Hematopoietic multipotent progenitor cell (in vitro differentiated cells): ENCODE results near the gene UROC1. TPM values are rescaled to one million over a fixed set of nuclear protein-coding genes. Genes with fewer than 3 reads are reported as not detected.

Experiments used
- DNase-seq, 3 donors: peaks; one replicate each; pipeline ENCODE4 v3.0.0-alpha.2; 2011 to 2015; ENCODE audit warnings: low read depth in 2 of 3, low spot score in 2 of 3
- total RNA-seq: library from RNA; depleted of rRNA; stranded (reverse); fragments of >200 nt; gene quantifications from one replicate; pipeline ENCODE4 v1.2.3, GENCODE V29; 2012

The UROC1 gene
- total RNA-seq, 1 donor: under 0.01 TPM

GRCh38 chr3:126497956-126498355 is 19.6 kb downstream of the UROC1 start:
- no peak for DNase-seq

- peak in 1 of 3 donors; percentile 53 for DNase-seq
Measured at GRCh38 chr3:126496894-126497850, 20.4 kb downstream of the UROC1 start.

- DNase-seq: no peak
Measured at GRCh38 chr3:126495786-126496185, 21.8 kb downstream of the UROC1 start.

GRCh38 chr3:126494970-126495230 is 22.7 kb downstream of the UROC1 start:
- DNase-seq: no peak

GRCh38 chr3:126494204-126494969 is 23.2 kb downstream of the UROC1 start:
- no peak for DNase-seq

GRCh38 chr3:126493739-126494138 is 23.8 kb downstream of the UROC1 start:
- DNase-seq: peak in 2 of 3 donors; percentile 26 to 60

- no peak for DNase-seq
Measured at GRCh38 chr3:126493051-126493450, 24.5 kb downstream of the UROC1 start.

- DNase-seq: no peak
Measured at GRCh38 chr3:126491221-126492013, 26.2 kb downstream of the UROC1 start.

- DNase-seq: no peak
Measured at GRCh38 chr3:126490619-126491018, 27.0 kb downstream of the UROC1 start.

- DNase-seq: no peak
Measured at GRCh38 chr3:126488886-126489569, 28.5 kb downstream of the UROC1 start.

- no peak for DNase-seq
Measured at GRCh38 chr3:126488185-126488584, 29.4 kb downstream of the UROC1 start.

GRCh38 chr3:126487151-126487771 is 30.3 kb downstream of the UROC1 start:
- peak in 2 of 3 donors; percentile 30 to 57 for DNase-seq

GRCh38 chr3:126486360-126486847 is 31.2 kb downstream of the UROC1 start:
- no peak for DNase-seq

GRCh38 chr3:126485956-126486355 is 31.6 kb downstream of the UROC1 start:
- no peak for DNase-seq

- DNase-seq: no peak
Measured at GRCh38 chr3:126485176-126485897, 32.2 kb downstream of the UROC1 start.

- DNase-seq: no peak
Measured at GRCh38 chr3:126484662-126485061, 32.9 kb downstream of the UROC1 start.

GRCh38 chr3:126484148-126484547 is 33.4 kb downstream of the UROC1 start:
- DNase-seq: no peak

GRCh38 chr3:126483321-126483761 is 34.2 kb downstream of the UROC1 start:
- no peak for DNase-seq
